ENCODE data around the gene MAFF. TPM values are rescaled to one million over a fixed set of nuclear protein-coding genes. Genes with fewer than 3 reads are reported as not detected.

Gene MAFF
- total RNA-seq, 4 donors from 2014 or later = 13.1 to 111 (median 24.6) TPM

GRCh38 chr22:38220653-38221386 lies 19.0 kb downstream of the MAFF start:
- intact Hi-C loops (cut with DNase I) = no loop called here

GRCh38 chr22:38221407-38221806 lies 19.6 kb downstream of the MAFF start:
- TF ChIP-seq POLR2A (IDR thresholded peaks at IDR 0.05) (no peak), CTCF (IDR thresholded peaks at IDR 0.05) (no peak)
- Histone ChIP-seq H3K27ac (no peak overlapping the region), H3K4me3 (replicated peaks in 1 of 3) (no peak overlapping the region), H3K27me3 (no peaks in the 10 kb centered on the region), H3K4me1 (peaks cover 8 to 38% of the 10 kb centered on the region in 2 donors), H3K9me3 (no peaks in the 10 kb centered on the region), H3K36me3 (peaks cover 25 to 26% of the 10 kb centered on the region in 2 donors)
- intact Hi-C loops (cut with DNase I) = no loop called here
- 96% methylated on average over 22 of the region's 22 CpGs for WGBS, 2 donors
- no peak for DNase-seq

More at GRCh38 chr22:38220653-38221386, 19.0 kb downstream of the MAFF start:
- H3K27me3 ChIP-seq = no peaks in the 10 kb centered on the region
- peaks cover 23 to 25% of the 10 kb centered on the region in 2 donors for H3K36me3 ChIP-seq
- H3K4me1 ChIP-seq = peaks cover 8 to 38% of the 10 kb centered on the region in 2 donors
- DNase-seq = no peak
- H3K27ac ChIP-seq = peak overlapping the region in 2 of 3 donors; percentile 86 to 91
- TF ChIP-seq CTCF (IDR thresholded peaks at IDR 0.05) = no peak
- H3K9me3 ChIP-seq = no peaks in the 10 kb centered on the region
- 90 to 92% methylated on average over 15 of the region's 22 CpGs for WGBS, 2 donors
- H3K4me3 ChIP-seq (replicated peaks in 1 of 3) = no peak overlapping the region

- Histone ChIP-seq H3K36me3 (peaks cover 28 to 30% of the 10 kb centered on the region in 2 donors), H3K27ac (peak overlapping the region in 1 of 3 donors; percentile 40), H3K27me3 (no peaks in the 10 kb centered on the region), H3K4me3 (replicated peaks in 1 of 3) (no peak overlapping the region), H3K4me1 (peaks cover 8 to 38% of the 10 kb centered on the region in 2 donors), H3K9me3 (no peaks in the 10 kb centered on the region)
- TF ChIP-seq CTCF (IDR thresholded peaks at IDR 0.05) (no peak), POLR2A (IDR thresholded peaks at IDR 0.05) (no peak)
- 94 to 96% methylated on average over 21 to 25 of the region's 25 CpGs for WGBS, 2 donors
- intact Hi-C loops (cut with DNase I) = no loop called here
- DNase-seq = no peak
These were observed 20.4 kb downstream of the MAFF start for GRCh38 chr22:38221908-38222796.

GRCh38 chr22:38222797-38223119 lies 21.0 kb downstream of the MAFF start:
- H3K4me3 ChIP-seq (replicated peaks in 1 of 3) = no peak overlapping the region
- intact Hi-C loops (cut with DNase I) = no loop called here
- no peak for DNase-seq
- H3K9me3 ChIP-seq = no peaks in the 10 kb centered on the region
- H3K27me3 ChIP-seq = no peaks in the 10 kb centered on the region
- H3K36me3 ChIP-seq = peaks cover 31 to 34% of the 10 kb centered on the region in 2 donors
- 65 to 90% methylated on average over 8 of the region's 8 CpGs for WGBS, 2 donors
- peak overlapping the region in 1 of 3 donors; percentile 40 for H3K27ac ChIP-seq
- peaks cover 8 to 38% of the 10 kb centered on the region in 2 donors for H3K4me1 ChIP-seq
- TF ChIP-seq CTCF (IDR thresholded peaks at IDR 0.05) (no peak), POLR2A (IDR thresholded peaks at IDR 0.05) (no peak)

Measured in thyroid gland (tissue), 4 donors.